HepG2 (cell line): ENCODE measurements around the gene BRAF. TPM values are rescaled to one million over a fixed set of nuclear protein-coding genes. Genes with fewer than 3 reads are reported as not detected.

ENCODE experiments used
- ARID5B ChIP-seq: IDR thresholded peaks from 2 replicates; pipeline ENCODE4 v1.4.0; 2020; ENCODE audit warnings: mild to moderate bottlenecking, missing genetic modification reagents
- ARNT2 ChIP-seq: sonication (generic); formaldehyde crosslinking; IDR thresholded peaks from 2 replicates; pipeline ENCODE4 v1.8.0; 2022; ENCODE audit warnings: mild to moderate bottlenecking, low read depth, missing genetic modification reagents, moderate library complexity
- DRAP1 ChIP-seq: IDR thresholded peaks from 2 replicates; pipeline ENCODE4 v1.6.1; 2016; ENCODE audit warnings: missing genetic modification reagents, missing compliant biosample characterization
- ONECUT2 ChIP-seq: sonication (generic); formaldehyde crosslinking; IDR thresholded peaks from 2 replicates; pipeline ENCODE4 v1.4.0; 2020; ENCODE audit warnings: missing genetic modification reagents
- PPARG ChIP-seq: conservative IDR thresholded peaks from 2 replicates; pipeline ENCODE4 v1.6.1; 2016; ENCODE audit warnings: missing biosample characterization, missing genetic modification reagents
- RARA ChIP-seq: IDR thresholded peaks from 2 replicates; pipeline ENCODE4 v1.6.1; 2016; ENCODE audit warnings: missing genetic modification reagents, missing compliant biosample characterization
- SALL1 ChIP-seq: sonication (generic); formaldehyde crosslinking; IDR thresholded peaks from 2 replicates; pipeline ENCODE4 v1.8.0; 2022; ENCODE audit warnings: mild to moderate bottlenecking, missing genetic modification reagents
- SP1 ChIP-seq, 2 experiments: fragments of 450-650 bp in 1 of 2; sonication (generic) in 1 of 2; formaldehyde crosslinking in 1 of 2; IDR thresholded peaks; 2 replicates each; pipeline versions ENCODE4 v1.4.0 to v1.6.1; 2016 to 2020; ENCODE audit warnings: missing genetic modification reagents in 1 of 2
- SRY ChIP-seq: sonication (generic); formaldehyde crosslinking; IDR thresholded peaks from 2 replicates; pipeline ENCODE4 v1.8.0; 2022; ENCODE audit warnings: mild to moderate bottlenecking, missing genetic modification reagents
- TCF12 ChIP-seq, 2 experiments: fragments of 450-650 bp in 1 of 2; sonication (generic) in 1 of 2; formaldehyde crosslinking in 1 of 2; IDR thresholded peaks; 2 replicates each; pipeline versions ENCODE4 v1.6.1 to v1.8.0; 2017 to 2022; ENCODE audit warnings: antibody characterized with exemption in 1 of 2, mild to moderate bottlenecking in 1 of 2, missing genetic modification reagents in 1 of 2, moderate library complexity in 1 of 2
- TCF7L2 ChIP-seq: IDR thresholded peaks from 2 replicates; pipeline ENCODE4 v1.6.1; 2011; ENCODE audit warnings: mild to moderate bottlenecking, low read depth, low read length, moderate library complexity
- TFAP4 ChIP-seq: sonication (generic); IDR thresholded peaks from 2 replicates; pipeline ENCODE4 v1.6.1; 2016; ENCODE audit warnings: low read depth, borderline replicate concordance
- THYN1 ChIP-seq: sonication (generic); formaldehyde crosslinking; IDR thresholded peaks from 2 replicates; pipeline ENCODE4 v1.8.1; 2023; ENCODE audit warnings: low read depth, mild to moderate bottlenecking, moderate library complexity, missing genetic modification reagents, borderline replicate concordance
- ZBTB38 ChIP-seq: sonication (generic); formaldehyde crosslinking; IDR thresholded peaks from 2 replicates; pipeline ENCODE4 v1.5.1; 2020; ENCODE audit warnings: mild to moderate bottlenecking, missing genetic modification reagents
- ZMYM3 ChIP-seq: sonication (generic); formaldehyde crosslinking; IDR thresholded peaks from 2 replicates; pipeline ENCODE4 v1.5.1; 2020; ENCODE audit warnings: mild to moderate bottlenecking, missing genetic modification reagents
- ZNF12 ChIP-seq: sonication (generic); formaldehyde crosslinking; IDR thresholded peaks from 2 replicates; pipeline ENCODE4 v1.5.0; 2020; ENCODE audit warnings: missing genetic modification reagents
- ZNF382 ChIP-seq: sonication (generic); formaldehyde crosslinking; IDR thresholded peaks from 2 replicates; pipeline ENCODE4 v1.5.0; 2020; ENCODE audit warnings: missing genetic modification reagents, mild to moderate bottlenecking, borderline replicate concordance
- ZNF543 ChIP-seq: sonication (generic); formaldehyde crosslinking; IDR thresholded peaks from 2 replicates; pipeline ENCODE4 v1.4.0; 2020; ENCODE audit warnings: mild to moderate bottlenecking, missing genetic modification reagents
- ZNF562 ChIP-seq: sonication (generic); formaldehyde crosslinking; IDR thresholded peaks from 2 replicates; pipeline ENCODE4 v1.8.0; 2022; ENCODE audit warnings: missing genetic modification reagents, borderline replicate concordance
- ZNF7 ChIP-seq: IDR thresholded peaks from 2 replicates; pipeline ENCODE4 v1.6.1; 2016; ENCODE audit warnings: missing biosample characterization, missing genetic modification reagents
- ZNF792 ChIP-seq: IDR thresholded peaks from 2 replicates; pipeline ENCODE4 v1.6.1; 2016
- ZNF83 ChIP-seq: sonication (generic); formaldehyde crosslinking; IDR thresholded peaks from 2 replicates; pipeline ENCODE4 v1.4.0; 2020; ENCODE audit warnings: missing genetic modification reagents, mild to moderate bottlenecking, borderline replicate concordance
- ZNF878 ChIP-seq: sonication (generic); formaldehyde crosslinking; IDR thresholded peaks from 2 replicates; pipeline ENCODE4 v1.8.1; 2023; ENCODE audit warnings: mild to moderate bottlenecking, missing genetic modification reagents, moderate library complexity
- ZSCAN31 ChIP-seq: sonication (generic); formaldehyde crosslinking; IDR thresholded peaks from 2 replicates; pipeline ENCODE4 v1.5.0; 2020; ENCODE audit warnings: low read depth, mild to moderate bottlenecking, missing genetic modification reagents
- polyA plus RNA-seq, 8 experiments: library from polyadenylated mRNA; depleted of rRNA in 3 of 8; stranded (reverse) in 7 of 8; unstranded in 1 of 8; fragments of >200 nt; fragmentation: Illumina TruSeq in 4 of 8; extraction: Trizol in 4 of 8; gene quantifications; 2 replicates each; pipeline versions ENCODE4 v1.2.1 to v1.2.3, GENCODE V29; 2011 to 2016; ENCODE audit warnings: low read depth in 4 of 8, missing spikeins in 1 of 8, mixed read lengths in 1 of 8; ENCODE audit not compliant: insufficient read depth in 1 of 8
- total RNA-seq, 5 experiments: library from RNA; depleted of rRNA; stranded (reverse); fragments of >200 nt; fragmentation: Illumina TruSeq; extraction: Trizol; gene quantifications; 2 replicates each; pipeline ENCODE4 v1.2.3, GENCODE V29; 2016; ENCODE audit warnings: low read depth in 1 of 5

BRAF gene
- total and polyA plus RNA-seq, 2 of the 13 experiments (the other 11 are each of a cell fraction or from before 2014, with no cell fraction given), result 12.5 to 13.4 TPM

DNA sequence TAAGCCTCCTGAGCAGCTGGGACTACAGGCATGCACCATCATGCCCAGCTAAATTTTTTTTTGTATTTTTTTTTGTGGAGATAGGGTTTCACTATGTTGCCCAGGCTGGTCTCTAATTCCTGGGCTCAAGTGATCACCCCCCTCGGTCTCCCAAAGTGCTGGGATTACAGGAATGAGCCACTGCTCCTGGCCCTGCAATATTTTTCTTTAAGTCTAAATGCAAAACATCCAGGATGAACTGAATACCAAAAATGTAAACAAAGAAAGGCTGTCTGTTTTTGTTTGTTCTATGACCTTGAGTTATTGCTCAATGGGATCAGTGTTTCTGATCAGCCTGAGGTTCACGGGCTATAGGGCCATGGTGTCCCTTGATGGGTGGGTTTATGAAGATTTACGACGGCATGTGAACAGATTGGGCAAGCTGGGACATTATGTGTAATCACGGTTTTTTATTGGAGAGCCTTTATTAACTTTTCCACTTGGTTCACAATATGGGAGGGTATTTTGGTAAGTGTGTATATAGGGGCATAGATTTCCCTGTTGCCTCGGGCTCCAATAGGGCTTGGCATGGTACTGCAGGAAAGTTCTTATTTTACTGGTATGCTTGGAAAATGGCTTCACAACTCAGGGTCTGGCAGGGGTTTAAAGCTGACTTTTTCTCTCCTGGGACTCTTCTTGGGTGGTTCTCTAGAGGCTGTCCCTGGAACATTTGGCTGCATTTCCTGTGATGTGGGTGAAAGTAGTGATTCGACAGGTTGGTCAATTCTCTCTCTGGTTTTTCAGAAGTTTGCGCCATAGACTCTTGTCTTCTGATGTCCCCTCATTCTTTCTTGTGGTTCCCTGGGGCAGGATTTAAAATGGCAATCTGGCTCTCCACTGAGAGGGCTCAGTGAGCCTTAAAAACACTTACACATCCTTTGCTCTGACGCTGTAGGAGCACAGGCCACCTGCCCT lies 48.4 kb upstream of the BRAF start (continued):
- TF ChIP-seq ARNT2 (CRISPR knock-in tag) (no peak), ZNF878 (CRISPR knock-in tag) (no peak), ZNF562 (CRISPR knock-in tag) (no peak), ZBTB38 (CRISPR knock-in tag) (no peak), ZNF7 (CRISPR knock-in tag) (no peak), DRAP1 (CRISPR knock-in tag) (peak; percentile 67), ONECUT2 (CRISPR knock-in tag) (peak; percentile 29; the same call in 1 of the 2 replicates), SRY (CRISPR knock-in tag) (no peak), SALL1 (peak; percentile 86; the same call in 1 of the 2 replicates), ZNF543 (no peak), RARA (peak; percentile 80), ZNF792 (CRISPR knock-in tag) (peak; percentile 45; the same call in 1 of the 2 replicates), ZNF382 (CRISPR knock-in tag) (no peak), TCF7L2 (no peak), ZNF12 (CRISPR knock-in tag) (no peak), SP1 (IDR thresholded peaks at IDR 0.05) (no peak), SP1 (CRISPR knock-in tag; IDR thresholded peaks at IDR 0.05) (no peak), TFAP4 (peak; percentile 64), ARID5B (CRISPR knock-in tag) (peak; percentile 93), ZSCAN31 (CRISPR knock-in tag) (peak; percentile 36; the same call in 1 of the 2 replicates), TCF12 (IDR thresholded peaks at IDR 0.05) (no peak), TCF12 (CRISPR knock-in tag; IDR thresholded peaks at IDR 0.05) (no peak), ZMYM3 (peak; percentile 26; the same call in 1 of the 2 replicates), ZNF83 (no peak), PPARG (peak; percentile 74), THYN1 (CRISPR knock-in tag) (no peak)
